ENCODE data around the gene PRSS57.
"Not testable (repeated sequence)": the region's sequence is repeated elsewhere in the genome, so short reads cannot be mapped to it uniquely, and the experiment has no call there.

Gene PRSS57

GRCh38 chr19:688992-689391 is 6.3 kb downstream of the PRSS57 start:
- no peak for DNase-seq

GRCh38 chr19:688214-688613 is 7.0 kb downstream of the PRSS57 start:
- no peak for DNase-seq

DNA sequence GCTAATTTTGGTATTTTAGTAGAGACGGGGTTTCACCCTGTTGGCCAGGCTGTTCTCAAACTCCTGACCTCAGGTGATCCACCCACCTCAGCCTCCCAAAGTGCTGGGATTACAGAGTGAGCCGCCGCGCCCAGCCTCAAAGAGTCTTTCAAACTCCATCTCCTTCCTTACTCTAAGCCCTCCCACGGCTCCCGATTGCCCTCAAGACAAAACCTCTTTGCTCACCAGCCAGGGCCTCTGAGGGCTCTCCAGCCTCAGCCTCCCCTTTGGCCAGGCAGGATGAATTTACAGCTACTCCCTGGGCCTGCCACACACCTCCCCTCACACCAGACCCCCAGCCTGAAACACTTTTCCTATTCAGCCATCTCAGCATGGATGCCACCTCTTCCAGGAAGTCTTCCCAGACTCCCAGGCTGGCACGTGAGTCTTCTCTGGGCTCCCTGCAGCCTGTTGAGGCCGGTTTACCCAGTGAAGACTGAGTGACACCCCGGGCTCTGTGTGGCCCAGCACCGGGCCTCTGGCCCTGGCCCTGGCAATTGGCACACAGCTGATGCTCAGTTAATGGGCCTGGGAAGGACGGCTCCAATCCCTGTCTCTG is 7.6 kb downstream of the PRSS57 start:
- no peak for DNase-seq

GRCh38 chr19:686589-687297 is 8.5 kb downstream of the PRSS57 start:
- DNase-seq, result no peak

GRCh38 chr19:685454-685931 is 9.8 kb downstream of the PRSS57 start:
- no peak for DNase-seq

DNA sequence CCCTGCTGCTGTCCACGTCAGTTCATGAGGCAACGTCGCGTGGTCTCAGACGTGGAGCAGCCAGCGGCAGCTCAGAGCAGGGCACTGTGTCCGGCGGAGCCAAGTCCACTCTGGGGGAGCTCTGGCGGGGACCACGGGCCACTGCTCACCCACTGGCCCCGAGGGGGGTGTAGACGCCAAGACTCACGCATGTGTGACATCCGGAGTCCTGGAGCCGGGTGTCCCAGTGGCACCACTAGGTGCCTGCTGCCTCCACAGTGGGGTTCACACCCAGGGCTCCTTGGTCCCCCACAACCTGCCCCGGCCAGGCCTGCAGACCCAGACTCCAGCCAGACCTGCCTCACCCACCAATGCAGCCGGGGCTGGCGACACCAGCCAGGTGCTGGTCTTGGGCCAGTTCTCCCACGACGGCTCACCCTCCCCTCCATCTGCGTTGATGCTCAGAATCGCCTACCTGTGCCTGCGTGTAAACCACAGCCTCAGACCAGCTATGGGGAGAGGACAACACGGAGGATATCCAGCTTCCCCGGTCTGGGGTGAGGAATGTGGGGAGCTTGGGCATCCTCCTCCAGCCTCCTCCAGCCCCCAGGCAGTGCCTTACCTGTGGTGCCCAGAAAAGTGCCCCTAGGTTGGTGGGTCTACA is 12.5 kb downstream of the PRSS57 start:
- no peak for DNase-seq

- DNase-seq, result no peak
These were observed 13.9 kb downstream of the PRSS57 start for GRCh38 chr19:681029-682019.

- DNase-seq, result peak; percentile 100
These were observed 14.8 kb downstream of the PRSS57 start for GRCh38 chr19:680287-681028.

GRCh38 chr19:679418-680286 is 15.6 kb downstream of the PRSS57 start:
- peak; percentile 91 for DNase-seq

GRCh38 chr19:678791-679388 is 16.4 kb downstream of the PRSS57 start:
- DNase-seq, result no peak

DNA sequence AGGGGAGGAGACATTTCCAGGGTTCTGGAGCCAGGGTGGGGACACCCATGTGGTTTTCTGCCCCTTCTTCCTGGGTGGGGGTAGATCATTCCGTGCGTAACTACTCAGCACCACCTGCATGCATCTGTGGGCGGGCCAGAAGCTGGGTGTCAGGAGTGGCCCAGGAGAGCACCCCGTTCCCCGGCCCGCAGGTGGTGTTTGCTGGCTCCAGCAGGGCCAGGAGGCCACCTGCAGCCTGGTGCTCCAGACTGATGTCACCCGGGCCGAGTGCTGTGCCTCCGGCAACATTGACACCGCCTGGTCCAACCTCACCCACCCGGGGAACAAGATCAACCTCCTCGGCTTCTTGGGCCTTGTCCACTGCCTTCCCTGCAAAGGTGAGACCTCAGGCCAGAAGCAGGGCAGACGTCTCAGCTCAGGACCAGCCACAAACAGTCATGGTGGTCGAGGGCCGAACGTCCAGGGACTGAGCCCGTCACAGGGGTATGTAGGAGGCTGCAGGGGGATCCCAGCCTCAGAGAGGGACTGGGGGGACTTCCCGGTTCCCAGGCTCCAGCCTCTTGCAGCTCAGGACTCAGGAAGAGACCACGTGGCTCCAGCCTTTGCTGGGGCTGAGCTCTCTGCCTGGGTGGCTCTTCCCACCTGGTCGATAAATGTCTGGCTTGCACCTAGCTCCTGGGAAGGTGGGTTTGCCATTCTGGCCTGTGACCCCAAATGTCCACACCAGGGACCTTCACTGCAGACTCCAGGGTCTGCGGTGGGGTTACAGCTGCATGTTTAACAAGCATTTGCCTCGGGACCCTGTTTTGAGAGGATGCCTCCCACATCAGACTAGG is 17.4 kb downstream of the PRSS57 start:
- DNase-seq, result no peak

- peak; percentile 71 for DNase-seq
These were observed 18.1 kb downstream of the PRSS57 start for GRCh38 chr19:677201-677600.

- DNase-seq, result no peak
These were observed 18.7 kb downstream of the PRSS57 start, which contains the start of gene FSTL3 for GRCh38 chr19:676339-677105. FSTL3 (plus strand) TSS chr19:676392; CDS start chr19:676424, 32 bp downstream.

- peak; percentile 44 for DNase-seq
These were observed 19.3 kb downstream of the PRSS57 start for GRCh38 chr19:676007-676338.

GRCh38 chr19:674282-675151 is 20.7 kb downstream of the PRSS57 start:
- DNase-seq, result peak; percentile 35

GRCh38 chr19:670609-671075 is 24.6 kb downstream of the PRSS57 start:
- DNase-seq, result peak; percentile 16

DNA sequence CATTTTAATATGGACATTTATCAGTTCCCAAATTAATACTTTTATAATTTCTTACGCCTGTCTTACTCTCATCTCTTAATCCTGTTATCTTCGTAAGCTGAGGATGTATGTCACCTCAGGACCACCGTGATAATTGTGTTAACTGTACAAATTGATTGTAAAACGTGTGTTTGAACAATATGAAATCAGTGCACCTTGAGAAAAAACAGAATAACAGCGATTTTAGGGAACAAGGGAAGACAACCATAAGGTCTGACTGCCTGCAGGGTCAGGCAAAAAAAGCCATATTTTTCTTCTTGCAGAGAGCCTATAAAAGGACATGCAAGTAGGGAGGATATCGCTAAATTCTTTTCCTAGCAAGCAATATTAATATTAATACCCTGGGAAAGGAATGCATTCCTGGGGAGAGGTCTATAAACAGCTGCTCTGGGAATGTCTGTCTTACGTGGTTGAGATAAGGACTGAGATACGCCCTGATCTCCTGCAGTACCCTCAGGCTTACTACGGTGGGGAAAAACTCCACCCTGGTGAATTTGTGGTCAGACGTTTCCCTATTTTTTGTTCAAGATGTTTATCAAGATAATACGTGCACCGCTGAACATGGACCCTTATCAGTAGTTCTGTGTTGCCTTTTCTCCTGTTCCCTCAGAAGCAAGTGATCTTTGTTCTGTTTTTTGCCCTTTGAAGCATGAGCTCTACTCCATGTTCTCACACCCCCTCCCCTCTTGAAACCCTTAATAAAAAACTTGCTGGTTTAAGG is 26.4 kb downstream of the PRSS57 start:
- not testable (repeated sequence) for DNase-seq
